ENCODE data around the gene LENG8.
"Not testable (repeated sequence)": the region's sequence is repeated elsewhere in the genome, so short reads cannot be mapped to it uniquely, and the experiment has no call there.

The LENG8 gene

DNA sequence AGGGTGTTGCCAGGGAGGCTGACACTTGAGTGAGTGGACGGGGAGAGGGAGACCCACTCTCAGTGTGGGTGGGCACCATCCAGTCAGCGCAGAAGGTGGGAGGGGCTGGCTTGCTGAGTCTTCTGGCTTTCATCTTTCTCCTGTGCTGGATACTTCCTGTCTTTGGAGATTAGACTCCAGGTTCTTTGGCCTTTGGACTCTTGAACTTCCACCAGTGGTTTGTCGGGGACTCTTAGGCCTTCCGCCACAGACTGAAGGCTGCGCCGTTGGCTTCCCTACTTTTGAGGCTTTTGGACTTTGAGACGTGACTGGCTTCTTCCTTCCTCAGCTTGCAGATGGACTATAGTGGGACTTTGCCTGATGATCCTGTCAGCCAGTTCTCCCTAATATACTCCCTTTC lies 4.3 kb upstream of the LENG8 start:
- DNase-seq = no peak

DNA sequence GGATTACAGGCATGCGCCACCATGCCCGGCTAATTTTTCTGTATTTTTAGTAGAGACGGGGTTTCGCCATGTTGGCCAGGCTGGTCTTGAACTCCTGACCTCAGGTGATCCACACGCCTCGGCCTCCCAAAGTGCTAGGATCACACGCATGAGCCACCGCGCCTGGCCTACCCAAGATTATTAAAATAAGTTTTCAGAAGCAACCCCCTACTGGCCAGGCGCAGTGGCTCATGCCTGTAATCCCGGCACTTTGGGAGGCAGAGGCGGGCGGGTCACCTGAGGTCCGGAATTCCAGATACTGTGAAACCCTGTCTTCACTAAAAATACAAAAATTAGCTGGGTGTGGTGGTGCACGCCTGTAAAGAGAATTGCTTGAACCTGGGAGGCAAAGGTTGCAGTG lies 2.6 kb upstream of the LENG8 start:
- not testable (repeated sequence) for DNase-seq

DNA sequence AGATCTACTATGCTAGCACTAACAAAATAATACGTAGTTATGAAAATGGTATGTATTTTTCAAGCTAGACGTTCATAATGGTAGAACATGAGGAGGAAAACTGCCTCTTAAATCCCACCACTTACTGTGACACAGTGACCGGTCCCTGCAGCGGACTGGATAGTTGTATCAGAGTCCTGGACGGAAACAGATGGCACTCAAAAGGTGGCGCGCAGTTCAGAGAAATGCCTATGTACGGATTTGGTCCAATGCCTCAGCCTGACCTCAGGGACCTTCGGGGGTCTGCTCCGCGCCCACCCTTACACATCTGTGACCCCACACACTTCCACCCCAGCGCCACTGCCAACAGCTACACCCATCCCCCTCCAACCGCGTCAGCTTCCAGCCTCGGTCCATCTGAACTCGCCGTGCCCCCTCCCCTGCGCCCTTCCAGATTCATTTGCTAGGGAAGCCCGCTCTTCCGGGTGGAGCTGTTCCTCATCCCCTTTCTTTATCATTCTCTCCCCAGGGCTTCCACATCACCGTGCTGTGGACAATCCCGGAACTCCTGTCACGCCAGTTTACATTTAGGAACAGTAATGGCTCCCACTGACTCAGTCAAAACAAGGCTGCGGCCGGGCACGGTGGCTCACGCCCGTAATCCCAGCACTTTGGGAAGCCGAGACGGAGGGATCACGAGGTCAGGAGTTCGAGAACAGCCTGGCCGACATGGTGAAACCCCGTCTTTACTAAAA lies 792 bp upstream of the LENG8 start:
- peak; percentile 49 for DNase-seq

DNA sequence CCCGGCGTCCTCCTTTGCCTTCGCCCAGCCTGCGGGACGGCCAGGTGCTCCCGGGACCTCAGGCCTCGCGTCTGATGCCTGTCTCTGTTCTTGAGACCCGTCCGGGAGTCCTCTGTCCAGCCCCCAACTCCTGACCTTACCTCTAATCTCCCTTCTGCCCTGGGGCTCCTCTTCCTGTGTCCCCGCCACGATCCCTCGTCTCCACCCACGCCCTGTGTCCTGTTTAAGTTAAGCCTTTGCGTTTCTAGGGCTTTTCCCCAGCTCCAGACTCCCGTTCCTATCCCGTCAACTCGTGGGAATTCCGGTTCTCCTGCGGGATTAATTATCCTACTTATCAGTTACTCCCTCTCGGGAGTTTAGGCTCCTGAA lies 686 bp downstream of the LENG8 start:
- no peak for DNase-seq

DNA sequence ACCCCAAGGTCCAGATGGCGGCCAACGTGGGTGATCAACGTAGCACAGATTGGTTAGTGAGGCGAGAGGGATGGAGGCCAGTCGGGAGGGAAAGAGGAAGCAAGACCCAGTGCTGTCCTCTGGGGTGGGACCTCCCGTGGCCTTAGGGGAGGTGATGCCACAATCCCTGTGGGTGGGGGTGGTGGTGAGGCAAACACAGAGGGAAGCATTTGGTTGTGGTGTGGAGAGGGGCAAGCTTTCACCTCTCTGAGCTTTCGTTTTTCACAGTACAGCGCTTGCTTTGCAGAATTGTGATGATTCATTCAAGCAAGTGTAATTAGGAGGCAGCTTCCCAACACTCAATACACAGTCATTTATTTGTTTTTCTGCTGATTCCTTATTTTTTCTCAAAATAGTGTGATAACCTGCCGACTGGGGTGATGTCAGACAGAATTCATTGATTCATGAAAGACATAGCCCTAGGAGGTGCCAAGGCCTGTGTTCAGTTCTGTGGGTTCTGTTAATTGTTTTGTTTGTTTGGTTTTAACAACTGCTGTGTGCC lies 2.4 kb downstream of the LENG8 start:
- no peak for DNase-seq

DNA sequence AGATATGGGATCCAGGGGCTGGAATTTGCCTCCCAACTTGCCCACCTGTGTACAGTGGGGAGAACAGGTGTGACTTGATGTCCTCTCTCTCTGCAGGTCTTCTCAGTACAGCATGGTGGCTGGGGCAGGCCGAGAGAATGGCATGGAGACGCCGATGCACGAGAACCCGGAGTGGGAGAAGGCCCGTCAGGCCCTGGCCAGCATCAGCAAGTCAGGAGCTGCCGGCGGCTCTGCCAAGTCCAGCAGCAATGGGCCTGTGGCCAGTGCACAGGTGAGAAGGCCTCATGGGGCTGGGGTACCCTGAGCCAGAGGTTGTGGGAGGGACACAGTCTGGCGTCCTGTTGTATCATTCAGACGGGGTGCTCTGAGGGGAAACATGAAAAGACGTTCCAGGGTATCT lies 3.0 kb downstream of the LENG8 start:
- no peak for DNase-seq

DNA sequence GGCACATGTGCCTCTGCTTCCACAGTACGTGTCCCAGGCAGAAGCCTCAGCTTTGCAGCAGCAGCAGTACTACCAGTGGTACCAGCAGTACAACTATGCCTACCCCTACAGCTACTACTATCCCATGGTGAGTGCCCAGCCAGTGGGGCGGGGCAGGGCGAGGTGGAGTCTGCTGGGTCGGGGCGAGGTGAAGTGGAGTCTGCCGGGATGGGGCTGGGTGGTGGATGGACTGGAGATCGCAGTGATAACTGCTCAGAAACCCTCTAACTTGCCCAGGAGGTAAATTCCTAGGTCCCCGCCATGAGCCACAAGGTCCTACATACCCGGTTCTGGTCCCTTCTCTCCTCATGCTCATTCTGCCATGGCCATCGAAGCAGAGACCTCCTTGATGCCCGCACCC lies 3.6 kb downstream of the LENG8 start:
- DNase-seq = no peak

DNA sequence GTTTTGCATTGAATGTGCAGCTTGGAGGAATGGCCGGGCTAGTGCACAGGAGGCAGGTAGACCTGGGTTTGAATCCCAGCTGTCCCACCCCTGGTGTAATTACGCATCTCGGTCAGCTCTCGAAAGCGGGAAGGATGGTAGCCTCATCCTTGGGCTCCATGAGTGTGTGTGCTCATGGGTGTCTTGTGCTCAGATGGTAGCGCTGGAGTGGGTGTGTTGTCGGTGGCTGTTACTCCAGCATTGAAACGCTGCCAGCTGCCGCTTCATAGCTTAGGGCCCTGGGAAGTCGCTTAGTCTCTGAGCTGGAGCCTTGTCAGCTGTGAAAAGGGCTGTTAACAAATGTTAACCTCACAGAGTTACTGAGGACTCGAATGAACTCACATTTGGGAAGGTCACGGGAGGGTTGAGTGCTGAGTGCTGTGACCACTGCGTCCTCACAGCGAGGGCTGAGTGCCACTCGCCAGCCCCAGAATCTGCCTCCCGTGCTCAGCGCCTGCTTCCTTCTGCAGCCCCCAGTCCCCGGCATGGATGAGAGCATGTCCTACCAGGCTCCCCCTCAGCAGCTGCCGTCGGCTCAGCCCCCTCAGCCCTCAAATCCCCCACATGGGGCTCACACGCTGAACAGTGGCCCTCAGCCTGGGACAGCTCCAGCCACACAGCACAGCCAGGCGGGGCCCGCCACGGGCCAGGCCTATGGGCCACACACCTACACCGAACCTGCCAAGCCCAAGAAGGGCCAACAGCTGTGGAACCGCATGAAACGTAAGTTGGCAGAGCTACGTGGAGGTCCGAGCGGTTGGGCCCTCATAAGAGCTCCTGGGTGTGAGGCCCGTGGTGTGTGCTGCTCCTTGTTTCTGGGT lies 5.2 kb downstream of the LENG8 start:
- DNase-seq = no peak

DNA sequence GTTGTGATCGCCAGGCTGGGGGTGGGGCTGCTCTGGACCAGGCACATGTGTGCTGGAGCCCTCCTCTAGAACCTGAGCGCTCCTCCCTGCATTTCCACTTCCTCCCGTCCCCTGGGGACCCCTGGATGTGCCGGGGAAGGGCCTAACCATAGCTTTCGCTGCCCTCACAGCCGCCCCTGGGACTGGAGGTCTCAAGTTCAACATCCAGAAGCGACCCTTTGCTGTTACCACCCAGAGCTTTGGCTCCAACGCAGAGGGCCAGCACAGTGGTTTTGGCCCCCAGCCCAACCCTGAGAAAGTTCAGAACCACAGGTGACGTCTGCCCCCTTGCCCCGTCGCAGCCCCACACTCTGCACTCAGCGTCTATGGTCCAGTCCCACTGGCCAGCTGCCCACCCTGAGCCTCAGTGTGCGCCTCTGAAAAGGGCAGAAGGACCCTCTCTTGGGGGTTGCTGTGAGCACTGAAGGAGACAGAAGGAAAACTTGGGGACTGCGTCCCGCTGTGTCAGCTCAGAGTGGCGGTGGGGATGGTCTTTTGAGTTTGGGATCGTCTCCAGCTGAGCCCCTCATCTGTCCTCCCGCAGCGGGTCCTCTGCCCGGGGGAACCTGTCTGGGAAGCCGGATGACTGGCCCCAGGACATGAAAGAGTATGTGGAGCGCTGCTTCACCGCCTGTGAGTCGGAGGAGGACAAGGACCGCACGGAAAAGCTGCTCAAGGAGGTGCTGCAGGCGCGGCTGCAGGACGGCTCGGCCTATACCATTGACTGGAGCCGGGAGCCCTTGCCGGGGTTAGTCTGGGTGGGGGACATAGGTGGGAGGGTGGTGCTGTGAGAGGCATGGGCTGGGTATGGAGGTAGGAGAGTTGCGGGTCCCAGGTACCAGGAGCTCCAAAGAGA lies 6.0 kb downstream of the LENG8 start:
- no peak for DNase-seq

DNA sequence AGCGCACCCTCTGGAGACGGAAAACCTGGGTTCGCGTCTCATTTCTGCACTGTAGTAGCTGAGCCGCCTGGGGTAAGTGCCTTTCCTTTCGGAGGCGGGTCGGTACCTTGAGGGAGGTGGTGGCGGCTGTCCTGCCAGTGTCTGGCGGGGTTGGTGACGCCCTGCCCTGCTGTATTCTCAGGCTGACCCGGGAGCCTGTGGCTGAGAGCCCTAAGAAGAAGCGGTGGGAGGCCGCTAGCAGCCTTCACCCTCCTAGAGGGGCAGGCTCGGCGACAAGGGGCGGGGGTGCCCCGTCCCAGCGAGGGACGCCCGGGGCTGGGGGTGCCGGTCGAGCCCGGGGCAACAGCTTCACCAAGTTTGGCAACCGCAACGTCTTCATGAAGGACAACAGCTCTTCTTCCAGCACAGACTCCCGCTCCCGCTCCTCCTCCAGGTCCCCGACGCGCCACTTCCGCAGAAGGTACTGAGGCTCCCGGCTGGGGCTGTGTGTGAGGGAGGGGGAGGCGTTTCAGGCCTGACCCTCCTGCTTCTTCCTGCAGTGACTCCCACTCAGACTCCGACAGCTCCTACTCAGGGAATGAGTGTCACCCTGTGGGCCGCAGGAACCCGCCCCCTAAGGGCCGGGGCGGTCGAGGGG lies 6.9 kb downstream of the LENG8 start:
- no peak for DNase-seq

DNA sequence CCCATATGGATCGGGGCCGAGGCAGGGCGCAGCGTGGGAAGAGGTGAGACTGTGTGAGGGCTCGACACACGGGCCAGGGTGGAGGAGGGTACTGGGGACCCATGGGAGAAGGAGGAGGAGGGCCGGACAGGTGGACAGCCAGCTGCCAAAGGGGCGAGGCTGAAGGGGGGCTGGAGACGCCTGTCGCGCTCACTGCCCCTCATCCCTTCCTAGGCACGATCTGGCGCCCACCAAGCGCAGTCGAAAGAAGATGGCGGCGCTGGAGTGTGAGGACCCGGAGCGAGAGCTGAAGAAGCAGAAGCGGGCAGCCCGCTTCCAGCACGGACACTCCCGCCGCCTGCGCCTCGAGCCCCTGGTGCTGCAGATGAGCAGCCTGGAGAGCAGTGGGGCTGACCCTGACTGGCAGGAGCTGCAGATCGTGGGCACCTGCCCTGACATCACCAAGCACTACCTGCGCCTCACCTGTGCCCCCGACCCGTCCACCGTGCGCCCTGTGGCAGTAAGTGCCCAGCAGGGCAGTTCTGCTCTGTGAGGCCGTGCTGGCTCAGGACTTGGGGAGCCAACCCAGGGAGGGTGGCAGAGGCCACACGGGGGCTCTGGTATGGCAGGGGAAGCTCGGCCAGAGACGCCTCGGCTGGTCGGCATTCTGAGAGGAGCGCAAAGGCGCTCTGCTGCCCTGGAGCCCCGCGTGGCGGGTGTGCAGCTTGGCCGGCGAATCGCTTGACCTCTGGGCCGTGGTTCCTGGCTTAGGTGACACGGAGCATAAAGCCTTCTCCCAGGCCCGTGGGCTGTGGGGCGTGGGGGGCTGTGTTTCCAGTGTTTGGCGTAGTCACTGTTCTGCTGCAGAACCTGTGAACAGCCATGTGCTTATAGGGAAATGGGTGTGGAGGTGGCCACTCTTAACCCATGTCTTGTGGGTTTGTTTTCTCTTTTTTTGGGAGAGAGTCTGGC lies 7.7 kb downstream of the LENG8 start:
- no peak for DNase-seq

DNA sequence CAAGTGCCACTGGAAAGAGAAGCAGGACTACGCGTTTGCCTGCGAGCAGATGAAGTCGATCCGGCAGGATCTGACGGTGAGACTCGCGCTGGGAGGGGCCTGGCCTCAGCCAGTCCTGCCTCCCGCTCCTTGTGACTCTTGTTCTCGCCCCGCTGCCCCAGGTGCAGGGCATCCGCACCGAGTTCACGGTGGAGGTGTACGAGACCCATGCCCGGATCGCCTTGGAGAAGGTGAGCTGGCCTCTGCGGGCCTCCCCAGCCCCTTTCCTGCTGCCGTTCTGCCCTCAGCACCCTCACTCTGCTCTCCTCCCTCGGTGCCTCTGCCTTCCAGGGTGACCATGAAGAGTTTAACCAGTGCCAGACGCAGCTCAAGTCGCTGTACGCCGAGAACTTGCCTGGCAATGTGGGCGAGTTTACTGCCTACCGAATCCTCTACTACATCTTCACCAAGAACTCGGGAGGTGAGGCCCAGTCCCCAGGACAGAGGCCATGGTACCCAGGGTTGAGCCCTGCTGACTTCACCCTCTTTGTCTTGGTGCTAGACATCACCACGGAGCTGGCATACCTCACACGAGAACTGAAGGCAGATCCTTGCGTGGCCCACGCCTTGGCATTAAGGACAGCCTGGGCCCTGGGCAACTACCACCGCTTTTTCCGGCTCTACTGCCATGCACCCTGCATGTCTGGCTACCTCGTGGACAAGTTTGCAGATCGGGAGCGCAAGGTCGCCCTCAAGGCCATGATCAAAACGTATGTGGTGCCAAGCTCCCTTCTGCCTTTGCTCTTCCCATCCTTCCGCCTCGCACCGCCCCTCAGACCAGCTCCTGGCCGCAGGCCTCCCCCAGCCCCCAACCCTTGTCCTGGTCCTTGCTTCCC lies 9.0 kb downstream of the LENG8 start:
- DNase-seq = no peak

DNA sequence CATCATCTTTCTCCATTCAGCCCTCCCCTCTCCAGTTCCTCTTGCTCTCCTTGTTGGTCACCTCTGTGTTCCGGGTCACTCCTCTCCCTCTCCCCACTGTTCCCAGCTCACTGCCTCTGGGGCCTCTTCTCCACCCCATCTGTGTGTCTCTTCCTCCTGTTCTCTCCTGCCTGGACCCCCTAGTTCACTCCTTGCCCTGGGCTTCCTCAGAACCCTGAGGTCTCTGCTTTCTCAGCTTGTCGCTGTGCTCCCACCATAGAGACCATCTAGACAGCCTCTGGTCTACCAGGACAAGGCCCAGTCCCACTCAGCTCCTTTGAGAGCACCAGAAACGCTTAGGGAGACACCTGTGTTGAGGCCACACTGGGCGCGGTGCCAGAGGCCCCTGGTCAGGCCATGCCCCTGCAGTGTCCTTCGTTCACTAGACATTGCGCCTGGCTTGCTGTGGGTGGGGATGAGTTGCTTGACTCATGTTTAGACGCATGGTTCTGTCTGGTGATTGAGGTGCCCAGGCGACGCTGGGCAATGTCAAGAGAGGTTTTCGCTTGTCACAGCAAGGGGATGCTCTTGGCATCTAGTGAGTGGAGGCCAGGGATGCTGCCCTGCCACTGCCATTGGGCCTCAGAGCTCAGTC lies 9.8 kb downstream of the LENG8 start:
- DNase-seq = no peak

DNA sequence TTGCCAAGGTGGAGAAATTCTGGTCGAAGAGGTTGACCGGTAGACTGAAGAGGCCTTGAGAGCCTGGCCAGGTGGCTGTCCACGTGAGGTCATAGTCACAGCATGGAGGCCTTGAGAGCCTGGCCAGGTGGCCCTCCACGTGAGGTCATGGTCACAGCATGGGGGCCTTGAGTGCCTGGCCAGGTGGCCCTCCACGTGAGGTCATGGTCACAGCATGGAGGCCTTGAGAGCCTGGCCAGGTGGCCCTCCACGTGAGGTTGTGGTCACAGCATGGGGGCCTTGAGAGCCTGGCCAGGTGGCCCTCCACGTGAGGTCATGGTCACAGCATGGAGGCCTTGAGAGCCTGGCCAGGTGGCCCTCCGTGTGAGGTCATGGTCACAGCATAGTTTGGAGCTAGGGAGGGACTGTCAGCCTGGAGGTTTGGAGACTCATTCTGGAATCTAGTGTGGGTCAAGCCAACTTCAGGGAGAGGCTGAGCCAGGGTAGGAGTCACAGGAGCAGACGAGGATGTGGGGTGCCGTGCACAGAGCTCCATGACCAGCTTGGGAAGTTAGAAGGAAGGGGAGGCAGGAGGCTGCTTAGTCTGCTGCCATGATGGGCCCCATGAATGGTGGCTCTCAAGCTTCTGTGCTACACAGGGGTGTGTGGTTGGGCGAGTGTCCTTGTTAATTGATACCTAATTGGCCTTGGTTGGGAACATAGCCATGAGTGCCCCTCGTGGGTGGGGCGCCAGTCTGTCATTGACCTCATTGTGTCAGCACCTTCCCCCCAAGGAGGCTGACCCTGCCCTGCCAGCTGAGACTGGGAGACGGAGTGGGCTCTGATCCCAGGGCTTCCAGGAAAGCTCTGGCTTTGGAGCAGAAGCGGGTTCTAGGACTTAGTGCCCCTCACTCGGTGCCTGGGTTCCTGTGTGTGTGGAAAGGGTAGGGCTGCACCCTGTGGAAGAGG lies 10.6 kb downstream of the LENG8 start:
- no peak for DNase-seq

DNA sequence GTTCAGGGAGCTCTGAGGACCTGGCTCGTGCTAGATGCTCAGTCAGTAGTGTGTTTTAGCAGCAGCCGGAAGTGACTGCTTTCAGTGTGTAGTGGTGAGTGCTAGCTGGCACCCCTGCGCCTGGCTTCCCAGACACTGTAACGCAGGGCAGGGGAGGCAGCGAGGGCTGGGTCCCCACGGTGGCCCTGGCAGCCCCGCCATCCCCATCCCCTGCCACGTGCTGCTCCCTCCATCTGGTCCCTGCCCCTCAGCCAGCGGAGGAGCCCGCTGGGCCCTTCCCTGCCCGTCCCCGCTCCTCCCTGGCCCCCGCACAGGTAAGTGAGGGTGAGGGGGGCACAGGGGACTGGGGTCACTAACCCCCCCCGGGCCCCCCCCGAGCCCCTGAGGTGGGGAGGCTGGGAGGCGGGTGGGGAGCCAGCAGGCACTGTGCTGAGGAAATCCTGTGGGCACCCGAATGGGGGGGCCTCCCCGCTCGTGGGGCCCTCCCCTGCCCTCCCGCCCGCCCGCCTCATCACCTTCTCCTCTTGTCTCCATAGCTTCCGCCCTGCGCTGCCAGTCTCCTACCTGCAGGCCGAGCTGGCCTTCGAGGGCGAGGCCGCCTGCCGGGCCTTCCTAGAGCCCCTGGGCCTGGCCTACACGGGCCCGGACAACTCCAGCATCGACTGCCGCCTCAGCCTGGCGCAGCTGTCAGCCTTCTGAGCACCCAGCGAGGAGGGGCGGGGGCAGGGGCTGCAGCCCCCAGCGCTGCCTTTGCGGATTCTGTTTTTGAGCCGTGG lies 11.4 kb downstream of the LENG8 start:
- DNase-seq = no peak

DNA sequence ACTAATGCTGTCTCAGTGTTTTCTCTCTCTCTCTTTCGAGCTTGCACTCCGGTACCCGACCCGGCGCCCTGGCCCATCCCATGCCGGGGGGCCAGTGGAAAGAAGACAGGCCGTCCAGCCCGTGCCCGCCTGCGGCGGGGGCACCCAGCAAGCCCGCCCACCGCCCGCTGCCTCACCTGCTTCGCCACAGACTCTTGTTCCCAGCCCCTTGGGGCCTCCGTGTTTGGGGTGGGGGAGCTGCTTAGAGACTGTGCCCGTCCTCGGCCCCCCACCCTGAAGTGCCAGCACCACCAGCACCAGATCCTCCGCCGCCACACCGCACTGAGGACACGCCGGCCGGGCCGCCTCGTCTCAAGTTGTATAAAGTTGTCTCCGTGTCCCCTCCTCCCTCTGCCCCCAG lies 12.2 kb downstream of the LENG8 start:
- DNase-seq = no peak

DNA sequence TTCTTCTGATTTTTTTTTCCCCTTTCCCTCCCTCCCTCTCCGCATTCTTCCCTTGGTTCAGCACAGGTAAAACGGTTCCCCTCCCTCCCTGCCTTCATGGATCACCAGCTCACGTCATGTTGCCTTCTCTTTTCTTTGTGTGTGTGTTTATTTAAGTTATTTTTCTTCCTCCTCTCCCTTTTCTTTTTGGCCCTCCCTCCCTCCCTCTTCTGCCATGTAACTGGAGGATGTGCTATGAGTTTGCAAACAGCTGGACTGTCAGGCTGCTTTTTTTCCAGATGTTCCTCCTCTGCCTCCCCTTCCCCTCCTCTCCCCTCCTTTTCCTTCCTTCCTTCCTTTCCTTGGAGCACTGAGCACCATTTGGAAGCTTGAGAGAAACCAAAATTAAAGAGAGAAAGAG lies 12.6 kb downstream of the LENG8 start:
- no peak for DNase-seq

Measured in stimulated activated CD4-positive, alpha-beta T cell treated with anti-CD3 and anti-CD28 coated beads, Interleukin-4, amount 100 ng/mL, for 1 hour (primary cell).